ENCODE measurements around the gene ITGA2B.
"Not testable (repeated sequence)": the region's sequence is repeated elsewhere in the genome, so short reads cannot be mapped to it uniquely, and the experiment has no call there.

Gene ITGA2B

DNA sequence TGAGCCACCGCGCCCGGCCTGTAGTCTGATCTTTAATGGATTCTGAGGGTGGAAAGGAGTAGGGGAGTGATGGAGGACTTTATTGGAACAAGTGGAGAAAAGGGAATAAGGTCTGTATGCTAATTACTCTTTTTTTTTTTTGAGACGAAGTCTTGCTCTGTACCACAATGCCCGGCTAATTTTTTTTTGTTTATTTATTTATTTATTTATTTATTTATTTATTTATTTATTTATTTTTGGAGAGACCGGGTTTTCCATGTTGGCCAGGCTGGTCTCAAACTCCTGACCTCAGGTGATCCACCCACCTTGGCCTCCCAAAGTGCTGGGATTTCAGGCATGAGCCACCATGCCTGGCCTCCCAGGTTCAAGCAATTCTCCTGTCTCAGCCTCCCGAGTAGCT lies 59.9 kb downstream of the ITGA2B start:
- not testable (repeated sequence) for DNase-seq

DNA sequence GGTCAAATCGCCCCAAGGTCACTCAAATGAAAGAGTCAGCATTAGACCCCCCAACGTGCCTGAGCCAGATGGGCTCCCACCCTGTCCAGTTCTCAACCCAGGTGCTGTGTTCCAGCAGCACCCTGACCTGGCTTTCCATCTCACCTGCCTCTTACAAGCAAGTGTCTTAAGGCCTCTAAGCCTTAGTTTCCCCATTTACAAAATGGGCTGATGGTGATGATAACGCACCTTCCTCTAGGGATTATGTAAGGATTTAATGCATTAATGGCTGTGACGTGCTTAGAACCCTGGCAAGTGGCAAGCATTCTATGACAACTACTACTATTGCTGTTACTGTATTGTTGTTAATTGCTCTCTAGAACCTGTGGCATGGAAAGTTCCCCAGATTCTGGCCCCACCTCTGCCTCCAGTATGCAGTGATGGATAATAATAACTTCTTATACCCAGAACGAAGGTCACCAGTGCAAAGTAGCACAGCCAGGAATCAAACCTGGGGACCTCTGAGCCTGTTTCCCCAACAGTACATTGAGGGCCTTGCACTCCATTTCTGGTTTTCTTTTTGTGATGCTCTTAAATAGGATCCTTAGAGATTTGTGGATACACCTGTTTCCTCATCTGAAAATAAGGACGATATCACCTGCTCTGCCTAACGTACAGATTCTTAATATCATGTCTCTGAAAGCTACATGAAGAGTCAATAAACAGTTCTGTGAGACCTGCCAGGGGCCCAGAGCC lies 61.6 kb downstream of the ITGA2B start:
- DNase-seq: no peak

- peak; percentile 94 for DNase-seq
These were observed 62.5 kb downstream of the ITGA2B start for GRCh38 chr17:44326861-44327444.

DNA sequence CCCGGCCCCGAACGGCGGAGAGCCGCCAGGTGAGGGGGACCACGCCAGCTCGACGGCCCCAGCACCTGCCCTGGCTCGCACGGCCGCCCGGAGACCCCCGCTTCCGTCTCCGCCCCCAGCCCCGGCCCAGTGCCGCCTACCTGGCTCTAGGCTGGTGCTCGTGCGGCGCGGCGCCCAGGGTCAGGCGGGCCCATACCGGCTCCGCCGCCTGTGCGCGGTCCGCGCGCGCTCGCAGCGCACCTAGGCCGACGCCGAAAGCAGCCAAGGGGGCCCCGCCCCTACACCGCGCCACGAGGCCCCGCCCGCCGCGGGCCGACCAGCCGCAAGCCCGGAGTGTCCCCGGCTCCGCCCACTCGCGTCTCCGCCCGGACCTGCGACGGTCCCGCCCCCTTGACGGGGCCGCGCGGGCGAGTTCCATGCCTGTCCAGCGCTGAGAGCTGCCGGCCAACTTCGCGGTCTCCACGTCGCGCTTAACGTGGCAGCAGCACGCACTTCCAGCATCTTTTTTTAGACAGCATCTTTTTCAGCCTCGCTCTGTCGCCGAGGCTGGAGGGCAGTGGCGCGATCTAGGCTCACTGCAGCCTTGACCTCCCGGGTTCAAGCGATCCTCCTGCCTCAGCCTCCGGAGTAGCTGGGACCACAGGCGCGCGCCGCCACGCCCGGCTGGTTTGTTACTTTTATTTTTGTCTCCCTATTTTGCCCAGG lies 64.7 kb downstream of the ITGA2B start, which contains the start of gene SLC25A39:
Gene SLC25A39 (minus strand): TSS at position 253 of the 705 bp plus-strand sequence. CDS start 1,261 bp downstream, outside the sequence.
- DNase-seq: peak; percentile 87

- DNase-seq: no peak
These were observed 65.3 kb downstream of the ITGA2B start for GRCh38 chr17:44324092-44324570.

GRCh38 chr17:44323359-44324091 lies 65.9 kb downstream of the ITGA2B start:
- no peak for DNase-seq

GRCh38 chr17:44322236-44322895 lies 67.1 kb downstream of the ITGA2B start:
- DNase-seq: no peak
